ENCODE measurements around the gene GK.

GK gene

GRCh38 chrX:30714138-30714537 is 60.9 kb downstream of the GK start:
- no peak for DNase-seq
- TF ChIP-seq EZH2 (optimal IDR thresholded peaks at IDR 0.05; ENCODE audit: low read depth, low read length) (no peak), EZH2phosphoT487 (IDR thresholded peaks at IDR 0.05; ENCODE audit: low read length) (no peak)
- TF ChIP-seq, protein P1, sequence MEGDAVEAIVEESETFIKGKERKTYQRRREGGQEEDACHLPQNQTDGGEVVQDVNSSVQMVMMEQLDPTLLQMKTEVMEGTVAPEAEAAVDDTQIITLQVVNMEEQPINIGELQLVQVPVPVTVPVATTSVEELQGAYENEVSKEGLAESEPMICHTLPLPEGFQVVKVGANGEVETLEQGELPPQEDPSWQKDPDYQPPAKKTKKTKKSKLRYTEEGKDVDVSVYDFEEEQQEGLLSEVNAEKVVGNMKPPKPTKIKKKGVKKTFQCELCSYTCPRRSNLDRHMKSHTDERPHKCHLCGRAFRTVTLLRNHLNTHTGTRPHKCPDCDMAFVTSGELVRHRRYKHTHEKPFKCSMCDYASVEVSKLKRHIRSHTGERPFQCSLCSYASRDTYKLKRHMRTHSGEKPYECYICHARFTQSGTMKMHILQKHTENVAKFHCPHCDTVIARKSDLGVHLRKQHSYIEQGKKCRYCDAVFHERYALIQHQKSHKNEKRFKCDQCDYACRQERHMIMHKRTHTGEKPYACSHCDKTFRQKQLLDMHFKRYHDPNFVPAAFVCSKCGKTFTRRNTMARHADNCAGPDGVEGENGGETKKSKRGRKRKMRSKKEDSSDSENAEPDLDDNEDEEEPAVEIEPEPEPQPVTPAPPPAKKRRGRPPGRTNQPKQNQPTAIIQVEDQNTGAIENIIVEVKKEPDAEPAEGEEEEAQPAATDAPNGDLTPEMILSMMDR (IDR thresholded peaks at IDR 0.05; ENCODE audit: low read length) = no peak
- H3K9ac ChIP-seq (ENCODE audit: low read length) = no peak overlapping the region
- peaks cover 49% of the 10 kb centered on the region for H3K4me1 ChIP-seq (ENCODE audit: low read length)
- H3K27me3 ChIP-seq (replicated peaks; ENCODE audit: insufficient read depth, low read length) = no peaks in the 10 kb centered on the region
- no peaks in the 10 kb centered on the region for H4K20me1 ChIP-seq (ENCODE audit: insufficient read depth, low read length)
- H3K4me2 ChIP-seq (ENCODE audit: low read depth, low read length) = peak overlapping the region; percentile 73; the same call in 1 of the 2 replicates
- H3K79me2 ChIP-seq (ENCODE audit: low read length) = no peaks in the 10 kb centered on the region
- H3K9me3 ChIP-seq (replicated peaks; ENCODE audit: insufficient read depth, low read length) = no peaks in the 10 kb centered on the region
- no peaks in the 10 kb centered on the region for H3K9me2 ChIP-seq (replicated peaks; ENCODE audit: insufficient read depth, low read length)
- no peaks in the 10 kb centered on the region; the same call in 1 of the 2 replicates for H3K36me3 ChIP-seq (replicated peaks; ENCODE audit: insufficient read depth, low read length)
- H3F3A ChIP-seq (ENCODE audit: insufficient read depth, low read length) = peaks cover 22% of the 10 kb centered on the region
- no peak overlapping the region for H3K4me3 ChIP-seq (ENCODE audit: low read length)
- no peak overlapping the region for H2AFZ ChIP-seq (ENCODE audit: low read length)
- peak overlapping the region; percentile 86 for H3K27ac ChIP-seq (ENCODE audit: low read length)

DNA sequence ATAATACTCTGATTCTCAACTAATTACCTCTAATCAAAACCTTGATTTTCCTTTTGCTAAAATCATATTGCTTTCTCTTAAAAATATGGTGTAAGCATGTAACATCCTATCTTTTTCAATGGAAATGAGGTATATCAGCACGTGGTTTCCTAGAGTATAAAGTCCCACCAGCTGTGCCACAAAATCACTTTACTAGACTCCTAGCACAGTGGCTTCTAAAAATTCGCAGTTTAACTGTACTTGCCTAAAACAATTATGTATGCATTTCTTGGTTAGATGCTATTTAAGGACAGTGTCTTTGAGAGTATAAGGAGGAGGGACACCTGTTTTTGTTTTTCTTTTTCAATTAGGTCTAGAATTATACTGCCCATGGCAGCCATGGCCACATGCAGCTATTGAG is 62.8 kb downstream of the GK start:
- TF ChIP-seq EZH2 (optimal IDR thresholded peaks at IDR 0.05; ENCODE audit: low read depth, low read length) (no peak), EZH2phosphoT487 (IDR thresholded peaks at IDR 0.05; ENCODE audit: low read length) (no peak)
- Histone ChIP-seq H3K4me1 (ENCODE audit: low read length) (peaks cover 49% of the 10 kb centered on the region), H3K27ac (ENCODE audit: low read length) (peak overlapping the region; percentile 47; the same call in 1 of the 2 replicates), H3K4me2 (ENCODE audit: low read depth, low read length) (peak overlapping the region; percentile 13; the same call in 1 of the 2 replicates), H3K9me3 (replicated peaks; ENCODE audit: insufficient read depth, low read length) (no peaks in the 10 kb centered on the region), H3K9me2 (replicated peaks; ENCODE audit: insufficient read depth, low read length) (no peaks in the 10 kb centered on the region), H3K9ac (ENCODE audit: low read length) (no peak overlapping the region), H3F3A (ENCODE audit: insufficient read depth, low read length) (peaks cover 22% of the 10 kb centered on the region), H2AFZ (ENCODE audit: low read length) (no peak overlapping the region), H3K36me3 (replicated peaks; ENCODE audit: insufficient read depth, low read length) (no peaks in the 10 kb centered on the region; the same call in 1 of the 2 replicates), H4K20me1 (ENCODE audit: insufficient read depth, low read length) (no peaks in the 10 kb centered on the region), H3K4me3 (ENCODE audit: low read length) (no peak overlapping the region), H3K27me3 (replicated peaks; ENCODE audit: insufficient read depth, low read length) (no peaks in the 10 kb centered on the region), H3K79me2 (ENCODE audit: low read length) (no peaks in the 10 kb centered on the region)
- peak; percentile 66 for DNase-seq

- no peaks in the 10 kb centered on the region for H3K9me3 ChIP-seq (replicated peaks; ENCODE audit: insufficient read depth, low read length)
- H3K36me3 ChIP-seq (replicated peaks; ENCODE audit: insufficient read depth, low read length) = no peaks in the 10 kb centered on the region
- TF ChIP-seq, protein P1 (IDR thresholded peaks at IDR 0.05; ENCODE audit: low read length) = no peak
- no peak for TF ChIP-seq EZH2 (optimal IDR thresholded peaks at IDR 0.05; ENCODE audit: low read depth, low read length)
- TF ChIP-seq EZH2phosphoT487 (IDR thresholded peaks at IDR 0.05; ENCODE audit: low read length) = no peak
- no peak for DNase-seq
- no peak overlapping the region for H3K4me3 ChIP-seq (ENCODE audit: low read length)
- H3K27ac ChIP-seq (ENCODE audit: low read length) = no peak overlapping the region
- no peaks in the 10 kb centered on the region for H3K79me2 ChIP-seq (ENCODE audit: low read length)
- H3K9me2 ChIP-seq (replicated peaks; ENCODE audit: insufficient read depth, low read length) = no peaks in the 10 kb centered on the region
- no peak overlapping the region for H2AFZ ChIP-seq (ENCODE audit: low read length)
- no peaks in the 10 kb centered on the region for H3K4me1 ChIP-seq (ENCODE audit: low read length)
- H3K9ac ChIP-seq (ENCODE audit: low read length) = no peak overlapping the region
- H3F3A ChIP-seq (ENCODE audit: insufficient read depth, low read length) = no peaks in the 10 kb centered on the region
- H3K27me3 ChIP-seq (replicated peaks; ENCODE audit: insufficient read depth, low read length) = no peaks in the 10 kb centered on the region
- no peaks in the 10 kb centered on the region for H4K20me1 ChIP-seq (ENCODE audit: insufficient read depth, low read length)
- H3K4me2 ChIP-seq (ENCODE audit: low read depth, low read length) = no peak overlapping the region
Observed at GRCh38 chrX:30733852-30734660, 80.8 kb downstream of the GK start.

DNA sequence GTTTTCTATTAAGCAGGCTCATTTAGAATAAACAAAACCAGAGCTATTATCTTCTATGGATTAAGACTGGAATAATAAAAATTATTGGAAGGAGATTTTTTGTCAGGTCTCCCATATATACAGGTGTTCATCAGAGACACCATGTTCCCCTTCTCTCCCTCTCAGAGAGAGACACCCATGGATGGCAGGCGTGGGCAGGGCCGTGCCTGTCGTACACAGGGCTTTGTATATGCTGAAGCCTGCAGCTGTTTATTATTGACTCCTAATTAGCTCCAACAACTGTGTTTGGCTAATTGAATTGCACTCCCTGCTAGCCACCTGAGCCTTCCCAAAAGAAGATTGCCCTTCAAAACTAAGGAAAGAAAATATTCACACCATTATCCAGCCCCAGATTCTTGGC is 81.6 kb downstream of the GK start:
- Histone ChIP-seq H3K27ac (ENCODE audit: low read length) (no peak overlapping the region), H3K4me1 (ENCODE audit: low read length) (no peaks in the 10 kb centered on the region), H3K9ac (ENCODE audit: low read length) (no peak overlapping the region), H3K9me2 (replicated peaks; ENCODE audit: insufficient read depth, low read length) (no peaks in the 10 kb centered on the region), H4K20me1 (ENCODE audit: insufficient read depth, low read length) (no peaks in the 10 kb centered on the region), H3F3A (ENCODE audit: insufficient read depth, low read length) (no peaks in the 10 kb centered on the region), H2AFZ (ENCODE audit: low read length) (no peak overlapping the region), H3K79me2 (ENCODE audit: low read length) (no peaks in the 10 kb centered on the region), H3K36me3 (replicated peaks; ENCODE audit: insufficient read depth, low read length) (no peaks in the 10 kb centered on the region), H3K4me3 (ENCODE audit: low read length) (no peak overlapping the region), H3K27me3 (replicated peaks; ENCODE audit: insufficient read depth, low read length) (no peaks in the 10 kb centered on the region), H3K4me2 (ENCODE audit: low read depth, low read length) (no peak overlapping the region), H3K9me3 (replicated peaks; ENCODE audit: insufficient read depth, low read length) (no peaks in the 10 kb centered on the region)
- no peak for DNase-seq
- TF ChIP-seq, protein P1 (IDR thresholded peaks at IDR 0.05; ENCODE audit: low read length) = no peak
- TF ChIP-seq EZH2phosphoT487 (IDR thresholded peaks at IDR 0.05; ENCODE audit: low read length) = no peak
- no peak for TF ChIP-seq EZH2 (optimal IDR thresholded peaks at IDR 0.05; ENCODE audit: low read depth, low read length)
